HG03439 (cell line): ENCODE results near the gene SSTR3.

ENCODE experiments used
- ATAC-seq: cut with Tn5 transposase; IDR thresholded peaks from one replicate; pipeline ENCODE4 v1.9.1; 2021; ENCODE audit warnings: mild to moderate bottlenecking, moderate library complexity; ENCODE audit not compliant: unreplicated experiment

SSTR3 gene

GRCh38 chr22:37198258-37199102, 13.8 kb downstream of the SSTR3 start:
- ATAC-seq, result no peak

DNA sequence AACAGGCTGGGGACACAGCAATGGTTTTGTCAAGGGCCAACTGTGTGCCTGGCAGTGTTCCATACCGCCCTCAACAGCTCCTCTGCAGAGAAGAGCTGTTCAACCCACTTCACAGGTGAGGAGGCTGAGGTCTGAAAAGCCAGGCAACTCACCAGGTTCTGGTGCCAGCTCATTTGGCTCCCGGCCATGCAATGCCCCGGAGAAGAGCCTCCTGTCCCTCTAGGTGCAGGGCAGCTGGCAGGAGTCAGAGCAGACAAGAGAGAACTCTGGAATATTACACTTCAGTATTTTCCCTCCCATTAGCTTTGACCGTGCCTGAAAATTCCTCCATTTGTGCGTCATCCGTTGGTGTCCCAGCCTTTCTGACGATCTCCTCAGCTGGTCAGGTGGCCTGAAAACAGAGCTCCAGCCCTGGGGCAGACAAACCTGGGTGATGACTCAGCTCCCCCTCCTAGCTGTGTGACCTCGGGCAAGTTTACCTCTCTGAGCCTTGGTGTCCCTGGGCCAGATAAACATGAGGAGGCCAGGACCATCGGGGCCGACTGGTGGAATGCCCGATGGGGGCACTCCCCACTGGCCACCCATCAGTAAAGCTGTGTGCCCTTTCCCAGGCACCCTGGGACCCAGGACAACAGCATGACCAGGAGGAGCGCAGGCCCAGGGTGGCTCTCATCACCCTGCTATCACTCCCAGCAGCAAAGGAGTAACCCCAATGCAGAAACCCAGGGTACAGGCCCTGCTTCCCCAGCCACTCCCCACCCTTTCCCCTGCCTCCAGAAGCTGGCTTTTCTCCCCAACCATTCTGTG, 14.6 kb downstream of the SSTR3 start:
- no peak for ATAC-seq

DNA sequence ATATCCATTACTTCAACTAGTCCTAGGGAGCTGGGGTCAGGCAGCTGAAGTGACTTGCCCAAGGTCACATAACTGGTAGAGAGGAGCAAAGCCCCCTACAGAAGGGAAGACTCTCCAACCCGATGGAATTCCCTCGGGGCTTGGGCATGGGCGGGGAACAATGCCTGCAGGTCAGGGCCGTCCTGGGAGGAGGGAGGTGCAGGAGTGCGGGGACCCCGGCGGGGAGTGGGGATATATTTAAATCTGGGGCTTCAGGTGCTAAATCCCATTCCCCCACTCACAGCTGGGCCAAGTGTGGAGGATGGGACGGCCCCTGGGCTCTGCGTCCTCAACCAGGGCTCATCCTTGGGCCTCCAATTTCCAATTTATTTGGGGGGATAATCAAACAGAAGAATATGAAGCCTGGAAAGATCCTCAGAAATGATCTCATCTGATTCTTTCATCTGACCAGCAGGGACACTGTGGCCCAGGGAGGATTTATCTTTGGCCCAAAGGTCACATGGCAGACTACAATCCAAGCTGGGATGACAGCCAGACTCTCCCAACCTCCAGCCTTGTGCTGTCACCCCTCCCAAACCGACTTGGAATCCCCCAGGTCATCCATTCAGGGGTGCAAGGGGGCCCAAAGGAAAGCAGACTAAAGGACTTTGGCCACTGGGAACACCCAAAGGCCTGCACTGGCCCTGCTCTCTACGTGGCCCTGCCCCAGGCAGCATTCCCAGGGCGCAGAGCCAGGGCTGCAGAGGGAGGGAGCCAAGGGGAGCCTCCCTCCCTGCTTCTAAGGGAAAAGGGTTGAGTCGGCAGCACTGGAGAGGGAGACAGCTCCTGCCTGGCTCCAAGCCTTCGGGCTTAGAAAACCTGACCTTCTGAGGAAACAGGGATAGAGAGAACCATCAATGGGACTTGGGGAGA, 15.5 kb downstream of the SSTR3 start:
- ATAC-seq, result no peak

GRCh38 chr22:37195921-37196320, 16.4 kb downstream of the SSTR3 start:
- ATAC-seq, result no peak

DNA sequence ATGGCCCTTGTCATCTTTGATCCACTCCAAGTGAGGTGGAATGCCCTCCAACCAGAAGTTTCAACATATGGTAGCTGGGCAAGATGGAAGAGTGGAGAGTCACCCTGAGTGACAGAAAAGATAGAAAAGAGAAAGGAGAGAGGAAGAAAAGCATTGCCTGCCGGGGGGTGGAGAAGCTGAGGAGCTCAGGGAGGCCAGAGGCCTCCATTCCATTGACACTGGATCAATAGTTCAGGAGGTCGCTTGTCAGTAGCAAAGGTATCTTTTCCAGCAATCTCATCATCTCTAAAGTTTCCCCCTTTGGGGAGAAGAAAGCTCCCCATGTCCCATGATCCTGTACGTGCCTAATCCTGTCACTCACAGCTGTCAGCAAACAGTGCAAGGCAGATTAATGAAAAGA, 17.5 kb downstream of the SSTR3 start:
- no peak for ATAC-seq

- no peak for ATAC-seq
Observed at GRCh38 chr22:37193629-37194191, 18.6 kb downstream of the SSTR3 start.

DNA sequence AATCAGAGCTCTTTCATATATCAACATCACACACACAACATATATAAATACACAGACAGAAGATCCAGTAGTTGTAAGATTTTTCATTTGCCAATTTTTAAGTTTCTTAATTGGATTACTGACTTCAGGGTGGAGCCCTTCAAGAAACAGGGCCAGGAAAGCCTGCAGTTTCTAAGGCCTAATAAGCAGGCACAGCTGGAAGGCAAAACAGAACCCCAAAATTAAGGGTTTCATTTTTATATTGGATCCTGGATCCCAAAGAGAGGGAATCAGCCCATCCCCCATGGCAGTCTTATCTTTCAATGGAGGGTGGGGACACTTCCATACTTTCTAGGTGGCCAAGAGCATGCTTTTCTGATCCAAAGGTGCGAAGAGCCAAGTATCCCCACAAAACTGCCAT, 19.5 kb downstream of the SSTR3 start:
- ATAC-seq, result no peak

- ATAC-seq, result no peak
Observed at GRCh38 chr22:37192204-37192603, 20.1 kb downstream of the SSTR3 start.

GRCh38 chr22:37190262-37190780, 22.0 kb downstream of the SSTR3 start:
- ATAC-seq, result no peak

DNA sequence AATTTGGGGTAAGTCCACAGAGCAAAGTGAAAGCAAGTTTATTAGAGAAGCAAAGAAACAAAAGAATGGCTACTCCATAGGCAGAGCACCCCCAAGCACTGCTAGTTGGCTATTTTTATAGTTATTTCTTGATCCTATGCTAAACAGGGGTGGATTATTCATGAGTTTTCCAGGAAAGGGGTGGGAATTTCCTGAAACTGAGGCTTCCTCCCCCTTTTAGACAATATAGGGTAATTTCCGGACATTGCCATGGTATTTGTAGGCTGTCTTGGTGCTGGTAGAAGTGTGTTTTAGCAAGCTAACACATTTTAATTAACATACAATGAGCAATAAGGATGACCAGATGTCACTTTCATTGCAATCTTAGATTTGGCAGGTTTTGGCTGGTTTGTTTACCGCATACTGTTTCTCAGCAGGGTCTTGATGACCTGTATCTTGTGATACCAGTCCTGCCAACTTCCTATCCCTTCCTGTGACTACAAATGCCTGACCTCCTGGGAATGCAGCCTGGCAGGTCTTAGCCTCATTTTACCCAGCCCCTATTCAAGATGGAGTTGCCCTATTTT, 23.3 kb downstream of the SSTR3 start:
- ATAC-seq, result no peak

DNA sequence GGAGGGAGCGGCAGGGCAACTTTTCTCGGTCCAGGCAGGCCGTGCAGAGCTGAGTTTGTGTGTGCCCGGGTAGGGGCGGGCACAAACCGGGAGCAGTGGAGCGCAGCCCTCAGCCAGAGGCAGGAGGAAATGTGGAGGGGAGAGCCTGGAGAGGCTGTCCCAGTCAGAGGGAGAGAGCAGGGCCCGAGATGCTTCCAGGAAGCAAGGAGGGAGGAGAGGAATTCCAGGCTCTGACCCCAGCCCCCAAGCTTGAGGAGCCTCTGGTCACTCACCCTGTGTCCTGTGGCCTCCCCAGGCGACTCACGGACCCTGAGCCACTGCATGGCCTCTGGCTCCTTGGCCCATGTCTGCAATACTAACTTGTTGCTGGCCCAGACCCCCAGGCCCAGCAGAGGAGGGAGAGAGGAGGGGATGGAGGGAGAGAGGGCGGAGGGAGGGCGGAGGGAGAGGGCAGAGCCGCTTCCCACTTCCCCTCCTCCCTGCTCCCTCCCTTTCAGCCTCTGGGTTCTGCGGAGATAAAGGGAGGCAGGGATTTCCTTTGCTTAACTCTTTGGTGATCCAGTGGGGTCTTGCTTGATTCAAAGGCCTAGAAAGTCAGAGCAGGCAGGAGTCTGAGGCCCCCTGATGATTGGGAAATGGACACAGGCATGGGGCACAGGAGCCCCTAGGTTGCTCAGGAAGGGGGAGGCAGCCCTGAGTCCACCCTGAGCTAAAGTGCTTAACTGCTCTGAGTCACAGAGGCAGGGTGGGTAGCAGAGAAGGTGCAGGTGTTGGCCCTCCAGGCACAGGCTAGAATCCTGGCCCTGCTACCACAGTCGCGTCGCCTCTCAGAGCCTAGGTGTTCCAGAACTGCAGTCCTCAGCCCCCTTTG, 24.2 kb downstream of the SSTR3 start, which contains the start of gene C1QTNF6:
Gene C1QTNF6 (minus strand): TSS at position 357 of the 871 bp plus-strand sequence. CDS start 34 bp downstream, at position 323.
- no peak for ATAC-seq

- no peak for ATAC-seq
Observed at GRCh38 chr22:37187552-37187890, 24.8 kb downstream of the SSTR3 start.

- ATAC-seq, result no peak
Observed at GRCh38 chr22:37186997-37187522, 25.2 kb downstream of the SSTR3 start.

DNA sequence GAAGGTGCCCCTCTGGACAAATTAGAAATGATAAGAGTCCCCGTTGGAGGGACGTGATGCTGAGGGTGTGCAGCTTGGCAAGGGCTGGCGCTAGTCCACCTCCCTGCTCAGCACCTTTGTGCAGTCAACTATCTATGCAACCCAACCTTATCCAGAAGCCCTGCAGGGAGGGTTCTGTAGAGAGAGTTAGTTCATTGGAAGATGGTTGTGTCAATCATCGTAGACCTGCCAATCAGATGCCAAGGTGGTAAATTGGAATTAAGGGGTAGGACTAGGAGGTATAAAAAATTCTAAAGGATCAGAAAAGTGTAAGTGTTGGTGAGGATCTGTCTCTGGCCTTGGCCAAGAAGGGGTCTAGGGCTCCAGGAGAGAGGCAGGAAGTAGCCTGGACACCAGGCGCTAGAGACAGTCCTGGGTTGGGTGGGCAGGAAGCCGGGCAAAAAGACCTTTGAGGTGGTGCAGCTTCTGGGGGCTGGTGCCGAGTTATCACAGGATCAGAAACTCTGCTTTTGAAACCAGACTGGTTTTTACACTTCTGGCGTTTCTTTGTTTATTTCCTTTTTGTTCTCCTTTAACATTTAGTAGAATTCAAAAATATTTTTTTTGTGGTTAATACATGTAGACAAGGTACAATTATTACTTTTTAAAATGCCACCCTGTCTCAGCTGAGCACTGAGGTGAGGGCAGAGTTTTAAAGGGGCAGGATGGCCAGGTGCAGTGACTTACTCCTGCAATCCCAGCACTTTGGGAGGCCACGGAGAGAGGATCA, 25.9 kb downstream of the SSTR3 start:
- ATAC-seq, result no peak

DNA sequence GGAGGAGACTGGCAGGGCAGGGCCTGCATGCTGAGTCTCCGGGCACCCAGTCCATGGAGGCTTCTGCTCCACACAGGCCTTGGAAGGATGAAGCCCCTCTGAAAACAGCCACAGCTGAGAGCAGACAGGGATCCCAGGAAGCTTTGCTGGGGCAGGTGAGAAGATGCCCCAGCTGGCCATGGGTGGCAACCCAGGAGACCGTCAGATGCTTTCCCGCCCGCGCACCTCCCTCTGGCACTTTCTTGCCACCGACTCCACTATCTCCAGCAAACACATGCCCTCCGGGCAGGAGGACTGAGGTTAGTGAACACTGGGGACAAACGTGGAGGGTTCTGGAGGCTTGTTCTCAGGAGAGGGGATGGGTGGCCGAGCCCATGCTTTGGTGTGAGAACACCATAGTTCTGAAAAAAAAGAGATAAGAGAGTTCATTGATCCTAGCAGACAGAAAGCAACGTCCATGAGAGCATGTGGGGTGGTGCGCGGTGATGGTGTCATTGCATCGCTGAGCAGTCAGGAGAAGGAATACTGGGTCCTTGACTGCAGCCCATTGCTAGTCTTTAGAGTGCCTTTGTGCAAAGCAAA, 26.5 kb downstream of the SSTR3 start:
- no peak for ATAC-seq

DNA sequence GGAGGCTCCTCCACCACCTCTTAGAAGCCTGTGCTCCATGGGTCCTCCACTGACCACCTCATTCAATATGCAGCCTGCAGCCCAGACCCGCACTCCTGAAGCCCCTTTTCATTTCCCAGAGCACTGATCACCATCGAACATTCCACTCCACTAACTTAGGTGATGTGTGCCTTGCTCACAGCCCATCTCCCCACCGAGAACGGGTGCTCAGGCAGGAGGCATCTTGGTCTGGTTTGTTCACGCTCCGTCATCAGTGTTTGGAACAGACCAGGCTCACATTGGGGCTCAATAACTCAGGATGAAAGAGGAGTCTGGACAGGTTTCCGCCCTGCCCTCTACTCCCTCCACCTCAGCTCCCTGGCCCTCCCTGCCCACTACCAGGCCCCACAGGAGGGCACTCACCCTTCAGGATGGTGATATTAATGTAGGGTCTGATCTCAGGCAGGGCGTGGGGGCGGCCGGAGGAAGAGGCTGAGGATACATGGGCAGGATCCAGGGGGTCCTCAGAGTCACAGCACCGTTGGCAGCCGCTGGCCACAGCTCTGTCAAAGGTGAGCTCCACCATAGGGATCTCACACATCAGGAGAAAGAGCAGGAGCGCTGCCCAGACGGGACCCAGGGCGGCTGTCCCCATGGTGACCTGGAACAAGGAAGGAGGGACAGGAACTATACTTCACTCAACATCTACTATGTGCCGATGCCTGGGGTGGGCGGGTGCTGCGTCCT, 27.3 kb downstream of the SSTR3 start:
- no peak for ATAC-seq

- no peak for ATAC-seq
Observed at GRCh38 chr22:37184380-37184755, 27.9 kb downstream of the SSTR3 start.
